GM10248 (cell line): Measurements from ENCODE around the gene HMGN1.

Source experiments
- CTCF ChIA-PET: fragments of 300-600 bp; sonication (Branson Sonifier 250); formaldehyde crosslinking; extraction: SDS; loops from one replicate; lab custom pipeline; 2021; ENCODE audit warnings: antibody characterized with exemption; lab: Yijun Ruan, JAX
- POLR2A ChIA-PET: fragments of 350-650 bp; sonication (Branson Sonifier 250); formaldehyde crosslinking; extraction: SDS; loops from one replicate; lab custom pipeline; 2020; ENCODE audit warnings: antibody characterized with exemption; lab: Yijun Ruan, JAX
- DNase-seq: peaks from one replicate; pipeline ENCODE4 v3.0.0; 2012; ENCODE audit errors: extremely low spot score
- CTCF ChIP-seq: IDR thresholded peaks from 2 replicates; pipeline ENCODE4 v1.5.1; 2012; ENCODE audit warnings: mild to moderate bottlenecking, low read depth; ENCODE audit errors: extremely low read depth, missing control alignments, control extremely low read depth

HMGN1 gene

GRCh38 chr21:39327727-39328126 is 21.2 kb downstream of the HMGN1 start:
- no peak for DNase-seq
- TF ChIP-seq CTCF, result no peak
- ChIA-PET POLR2A (no interaction called here), CTCF (no interaction called here)

GRCh38 chr21:39326607-39327307 is 22.1 kb downstream of the HMGN1 start:
- CTCF ChIA-PET, result interaction anchor here (1.0 to 1.6 kb wide), 2 partner anchors 11 to 13 kb away, joined by 3 to 5 read pairs; no protein-coding TSS in a partner anchor
- DNase-seq, result no peak
- POLR2A ChIA-PET, result interaction anchor here (0.6 kb wide), 1 partner anchor 1840 kb away, joined by 3 read pairs; no protein-coding TSS in a partner anchor
- no peak for TF ChIP-seq CTCF

- ChIA-PET POLR2A (interaction anchor here (0.7 kb wide), 1 partner anchor 14 kb away, joined by 3 read pairs; no protein-coding TSS in a partner anchor), CTCF (no interaction called here)
- DNase-seq, result no peak
- TF ChIP-seq CTCF, result no peak
Observed at GRCh38 chr21:39325458-39325857, 23.4 kb downstream of the HMGN1 start.

GRCh38 chr21:39321424-39321823 is 27.5 kb downstream of the HMGN1 start:
- DNase-seq, result no peak
- ChIA-PET CTCF (no interaction called here), POLR2A (no interaction called here)
- TF ChIP-seq CTCF, result no peak

GRCh38 chr21:39319814-39320332 is 29.0 kb downstream of the HMGN1 start:
- POLR2A ChIA-PET, result no interaction called here
- no peak for TF ChIP-seq CTCF
- CTCF ChIA-PET, result interaction anchor here (1.0 to 1.2 kb wide), 2 partner anchors 11 to 19 kb away, joined by 3 read pairs; no protein-coding TSS in a partner anchor
- no peak for DNase-seq

- CTCF ChIA-PET, result no interaction called here
Observed at GRCh38 chr21:39319251-39319756, 29.6 kb downstream of the HMGN1 start.

More at GRCh38 chr21:39319251-39319756, 29.6 kb downstream of the HMGN1 start:
- DNase-seq, result no peak
- no peak for TF ChIP-seq CTCF
- POLR2A ChIA-PET, result no interaction called here
